NB4 (cell line): ENCODE results near the gene UNC119B.

Experiments
- CTCF ChIP-seq: IDR thresholded peaks from one replicate; pipeline ENCODE4 v1.5.1; 2012; ENCODE audit warnings: low read depth, low read length
- MAX ChIP-seq: IDR thresholded peaks from 2 replicates; pipeline ENCODE4 v1.6.1; 2011; ENCODE audit warnings: low read depth, low read length
- MYC ChIP-seq: IDR thresholded peaks from 2 replicates; pipeline ENCODE4 v1.6.1; 2011; ENCODE audit warnings: low read depth, low read length
- POLR2A ChIP-seq: IDR thresholded peaks from 2 replicates; pipeline ENCODE4 v1.6.1; 2011; ENCODE audit warnings: mild to moderate bottlenecking; ENCODE audit not compliant: insufficient read length; ENCODE audit errors: extremely low read depth

GRCh38 chr12:120698665-120699064, 11.6 kb upstream of the UNC119B start:
- TF ChIP-seq CTCF = no peak
- TF ChIP-seq MAX = no peak
- TF ChIP-seq MYC = no peak
- TF ChIP-seq POLR2A = no peak
